GM12878 (cell line): Measurements from ENCODE around the gene TSFM. TPM values are rescaled to one million over a fixed set of nuclear protein-coding genes. Genes with fewer than 3 reads are reported as not detected.

Experiments
- ASH2L ChIP-seq: fragments of 300-600, 200-600 bp; sonication (generic); IDR thresholded peaks from 2 replicates; pipeline ENCODE4 v1.6.1; 2017; ENCODE audit warnings: low read depth, mild to moderate bottlenecking, borderline replicate concordance
- BMI1 ChIP-seq: fragments of 450-650 bp; IDR thresholded peaks from 2 replicates; pipeline ENCODE4 v1.6.1; 2016; ENCODE audit warnings: mild to moderate bottlenecking, moderate library complexity, borderline replicate concordance
- CBX3 ChIP-seq: fragments of 200-600 bp; sonication (generic); IDR thresholded peaks from 2 replicates; pipeline ENCODE4 v1.6.1; 2016; ENCODE audit warnings: low read depth, borderline replicate concordance
- CEBPB ChIP-seq, 2 experiments: fragments of 150-350 bp in 1 of 2; IDR thresholded peaks; 2 replicates each; pipeline ENCODE4 v1.6.1; 2012 to 2014; ENCODE audit warnings: low read depth in 2 of 2, low read length in 2 of 2, borderline replicate concordance in 1 of 2, inconsistent platforms in 1 of 2
- CHD1 ChIP-seq: IDR thresholded peaks from 2 replicates; pipeline ENCODE4 v1.6.1; 2012; ENCODE audit warnings: low read depth, low read length, improper control_type of control experiment
- CUX1 ChIP-seq: IDR thresholded peaks from 2 replicates; pipeline ENCODE4 v1.6.1; 2012; ENCODE audit warnings: improper control_type of control experiment, low read depth, low read length; ENCODE audit not compliant: insufficient replicate concordance
- GABPA ChIP-seq: IDR thresholded peaks from 2 replicates; pipeline ENCODE4 v1.6.1; 2014; ENCODE audit warnings: antibody characterized with exemption, low read depth, mild to moderate bottlenecking, inconsistent platforms
- IKZF2 ChIP-seq, 2 experiments: fragments of 450-650 bp; IDR thresholded peaks; 2 replicates each; pipeline ENCODE4 v1.6.1; 2017; ENCODE audit warnings: mild to moderate bottlenecking in 2 of 2, moderate library complexity in 2 of 2
- MYB ChIP-seq: fragments of 150-350 bp; IDR thresholded peaks from 2 replicates; pipeline ENCODE4 v1.6.1; 2014; ENCODE audit warnings: mild to moderate bottlenecking, low read depth, low read length, borderline replicate concordance
- NBN ChIP-seq: fragments of 450-650 bp; IDR thresholded peaks from 2 replicates; pipeline ENCODE4 v1.6.1; 2016
- RELA ChIP-seq: fragments of 450-650 bp; IDR thresholded peaks from 2 replicates; pipeline ENCODE4 v1.8.0; 2014; ENCODE audit warnings: borderline replicate concordance; ENCODE audit not compliant: partially characterized antibody
- SIN3A ChIP-seq: IDR thresholded peaks from 2 replicates; pipeline ENCODE4 v1.6.1; 2012; ENCODE audit warnings: low read depth, low read length, improper control_type of control experiment
- SUPT20H ChIP-seq: IDR thresholded peaks from 2 replicates; pipeline ENCODE4 v1.6.1; 2011; ENCODE audit warnings: low read depth, mild to moderate bottlenecking, low read length, moderate library complexity, borderline replicate concordance; ENCODE audit not compliant: control insufficient read depth
- SUZ12 ChIP-seq: fragments of 200-600 bp; sonication (generic); IDR thresholded peaks from one replicate; pipeline ENCODE4 v1.6.1; 2018; ENCODE audit warnings: antibody characterized with exemption, mild to moderate bottlenecking; ENCODE audit not compliant: unreplicated experiment
- polyA plus RNA-seq, 11 experiments: library from polyadenylated mRNA; depleted of rRNA in 4 of 11; unstranded in 6 of 11; stranded (reverse) in 5 of 11; fragments of >200 nt; fragmentation: Nextera tagmentation in 4 of 11; fragmentation: Illumina TruSeq in 1 of 11; extraction: Ambion mirVana in 4 of 11; extraction: Trizol in 1 of 11; gene quantifications; 1 replicate in 1 of 11; 2 replicates in 10 of 11; pipeline versions ENCODE4 v1.2.1 to v1.2.3, GENCODE V29; 2011 to 2016; ENCODE audit warnings: inconsistent platforms in 2 of 11, missing spikeins in 2 of 11, low read depth in 1 of 11
- total RNA-seq, 4 experiments: library from RNA; depleted of rRNA in 3 of 4; stranded (reverse); fragments of >200 nt in 3 of 4; fragmentation: Illumina TruSeq in 1 of 4; extraction: Trizol in 1 of 4; gene quantifications; 2 replicates each; pipeline versions ENCODE4 v1.2.1 to v1.2.3, GENCODE V29; 2013 to 2021
- TF ChIP-seq, protein P1 (sequence below): fragments of 450-650 bp; formaldehyde crosslinking; IDR thresholded peaks from 2 replicates; pipeline ENCODE4 v1.5.0; 2022; ENCODE audit warnings: mild to moderate bottlenecking, missing genetic modification characterization
- TF ChIP-seq, protein P2 (sequence below): fragments of 450-650 bp; formaldehyde crosslinking; IDR thresholded peaks from 2 replicates; pipeline ENCODE4 v1.4.0; 2020; ENCODE audit warnings: mild to moderate bottlenecking, moderate library complexity
- TF ChIP-seq, protein P3 (sequence below): IDR thresholded peaks from 2 replicates; pipeline ENCODE4 v1.6.1; 2012; ENCODE audit warnings: low read depth, low read length, improper control_type of control experiment

TSFM gene
- total and polyA plus RNA-seq, 10 of the 15 experiments (the other 5 are each of a cell fraction or from before 2014, with no cell fraction given), result 36.7 to 132 (median 45.6) TPM

GRCh38 chr12:57771873-57772428, 10.6 kb upstream of the TSFM start, which contains the start of gene METTL1 (continued):
- TF ChIP-seq CUX1 (no peak), GABPA (no peak), BMI1 (no peak), SUPT20H (no peak), NBN (peak; percentile 99), CHD1 (no peak), SIN3A (peak; percentile 98), ASH2L (no peak), CEBPB (IDR thresholded peaks at IDR 0.05; ENCODE audit: borderline replicate concordance in 1 of 2, low read depth in 2 of 2, low read length in 2 of 2) (no peak), RELA (peak; percentile 38), MYB (no peak), SUZ12 (no peak), CBX3 (no peak), IKZF2 (IDR thresholded peaks at IDR 0.05) (peak; percentile 59 to 69; a peak in 3 of 4 replicates)
- TF ChIP-seq, protein P1, sequence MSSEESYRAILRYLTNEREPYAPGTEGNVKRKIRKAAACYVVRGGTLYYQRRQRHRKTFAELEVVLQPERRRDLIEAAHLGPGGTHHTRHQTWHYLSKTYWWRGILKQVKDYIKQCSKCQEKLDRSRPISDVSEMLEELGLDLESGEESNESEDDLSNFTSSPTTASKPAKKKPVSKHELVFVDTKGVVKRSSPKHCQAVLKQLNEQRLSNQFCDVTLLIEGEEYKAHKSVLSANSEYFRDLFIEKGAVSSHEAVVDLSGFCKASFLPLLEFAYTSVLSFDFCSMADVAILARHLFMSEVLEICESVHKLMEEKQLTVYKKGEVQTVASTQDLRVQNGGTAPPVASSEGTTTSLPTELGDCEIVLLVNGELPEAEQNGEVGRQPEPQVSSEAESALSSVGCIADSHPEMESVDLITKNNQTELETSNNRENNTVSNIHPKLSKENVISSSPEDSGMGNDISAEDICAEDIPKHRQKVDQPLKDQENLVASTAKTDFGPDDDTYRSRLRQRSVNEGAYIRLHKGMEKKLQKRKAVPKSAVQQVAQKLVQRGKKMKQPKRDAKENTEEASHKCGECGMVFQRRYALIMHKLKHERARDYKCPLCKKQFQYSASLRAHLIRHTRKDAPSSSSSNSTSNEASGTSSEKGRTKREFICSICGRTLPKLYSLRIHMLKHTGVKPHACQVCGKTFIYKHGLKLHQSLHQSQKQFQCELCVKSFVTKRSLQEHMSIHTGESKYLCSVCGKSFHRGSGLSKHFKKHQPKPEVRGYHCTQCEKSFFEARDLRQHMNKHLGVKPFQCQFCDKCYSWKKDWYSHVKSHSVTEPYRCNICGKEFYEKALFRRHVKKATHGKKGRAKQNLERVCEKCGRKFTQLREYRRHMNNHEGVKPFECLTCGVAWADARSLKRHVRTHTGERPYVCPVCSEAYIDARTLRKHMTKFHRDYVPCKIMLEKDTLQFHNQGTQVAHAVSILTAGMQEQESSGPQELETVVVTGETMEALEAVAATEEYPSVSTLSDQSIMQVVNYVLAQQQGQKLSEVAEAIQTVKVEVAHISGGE (CRISPR knock-in tag), result no peak
- TF ChIP-seq, protein P2, sequence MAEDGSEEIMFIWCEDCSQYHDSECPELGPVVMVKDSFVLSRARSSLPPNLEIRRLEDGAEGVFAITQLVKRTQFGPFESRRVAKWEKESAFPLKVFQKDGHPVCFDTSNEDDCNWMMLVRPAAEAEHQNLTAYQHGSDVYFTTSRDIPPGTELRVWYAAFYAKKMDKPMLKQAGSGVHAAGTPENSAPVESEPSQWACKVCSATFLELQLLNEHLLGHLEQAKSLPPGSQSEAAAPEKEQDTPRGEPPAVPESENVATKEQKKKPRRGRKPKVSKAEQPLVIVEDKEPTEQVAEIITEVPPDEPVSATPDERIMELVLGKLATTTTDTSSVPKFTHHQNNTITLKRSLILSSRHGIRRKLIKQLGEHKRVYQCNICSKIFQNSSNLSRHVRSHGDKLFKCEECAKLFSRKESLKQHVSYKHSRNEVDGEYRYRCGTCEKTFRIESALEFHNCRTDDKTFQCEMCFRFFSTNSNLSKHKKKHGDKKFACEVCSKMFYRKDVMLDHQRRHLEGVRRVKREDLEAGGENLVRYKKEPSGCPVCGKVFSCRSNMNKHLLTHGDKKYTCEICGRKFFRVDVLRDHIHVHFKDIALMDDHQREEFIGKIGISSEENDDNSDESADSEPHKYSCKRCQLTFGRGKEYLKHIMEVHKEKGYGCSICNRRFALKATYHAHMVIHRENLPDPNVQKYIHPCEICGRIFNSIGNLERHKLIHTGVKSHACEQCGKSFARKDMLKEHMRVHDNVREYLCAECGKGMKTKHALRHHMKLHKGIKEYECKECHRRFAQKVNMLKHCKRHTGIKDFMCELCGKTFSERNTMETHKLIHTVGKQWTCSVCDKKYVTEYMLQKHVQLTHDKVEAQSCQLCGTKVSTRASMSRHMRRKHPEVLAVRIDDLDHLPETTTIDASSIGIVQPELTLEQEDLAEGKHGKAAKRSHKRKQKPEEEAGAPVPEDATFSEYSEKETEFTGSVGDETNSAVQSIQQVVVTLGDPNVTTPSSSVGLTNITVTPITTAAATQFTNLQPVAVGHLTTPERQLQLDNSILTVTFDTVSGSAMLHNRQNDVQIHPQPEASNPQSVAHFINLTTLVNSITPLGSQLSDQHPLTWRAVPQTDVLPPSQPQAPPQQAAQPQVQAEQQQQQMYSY, result no peak
- TF ChIP-seq, protein P3, sequence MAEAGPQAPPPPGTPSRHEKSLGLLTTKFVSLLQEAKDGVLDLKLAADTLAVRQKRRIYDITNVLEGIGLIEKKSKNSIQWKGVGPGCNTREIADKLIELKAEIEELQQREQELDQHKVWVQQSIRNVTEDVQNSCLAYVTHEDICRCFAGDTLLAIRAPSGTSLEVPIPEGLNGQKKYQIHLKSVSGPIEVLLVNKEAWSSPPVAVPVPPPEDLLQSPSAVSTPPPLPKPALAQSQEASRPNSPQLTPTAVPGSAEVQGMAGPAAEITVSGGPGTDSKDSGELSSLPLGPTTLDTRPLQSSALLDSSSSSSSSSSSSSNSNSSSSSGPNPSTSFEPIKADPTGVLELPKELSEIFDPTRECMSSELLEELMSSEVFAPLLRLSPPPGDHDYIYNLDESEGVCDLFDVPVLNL, result no peak
